Measurements from ENCODE around the gene FTO.

FTO gene

GRCh38 chr16:53712065-53712464 lies 8.1 kb downstream of the FTO start:
- FAIRE-seq, result no peak

GRCh38 chr16:53713403-53714204 lies 9.6 kb downstream of the FTO start:
- FAIRE-seq, result no peak

GRCh38 chr16:53714205-53715022 lies 10.5 kb downstream of the FTO start:
- FAIRE-seq, result no peak

- no peak for FAIRE-seq
These were observed 11.0 kb downstream of the FTO start for GRCh38 chr16:53715023-53715384.

GRCh38 chr16:53717577-53717976 lies 13.6 kb downstream of the FTO start:
- FAIRE-seq, result no peak

- FAIRE-seq, result no peak
These were observed 17.1 kb downstream of the FTO start for GRCh38 chr16:53721017-53721416.

GRCh38 chr16:53726625-53727024 lies 22.7 kb downstream of the FTO start:
- no peak for FAIRE-seq

- no peak for FAIRE-seq
These were observed 26.7 kb downstream of the FTO start for GRCh38 chr16:53730693-53731092.

- FAIRE-seq, result no peak
These were observed 28.5 kb downstream of the FTO start for GRCh38 chr16:53732296-53732929.

- FAIRE-seq, result no peak
These were observed 31.0 kb downstream of the FTO start for GRCh38 chr16:53734908-53735307.

- no peak for FAIRE-seq
These were observed 32.3 kb downstream of the FTO start for GRCh38 chr16:53736297-53736696.

GRCh38 chr16:53737552-53737951 lies 33.6 kb downstream of the FTO start:
- FAIRE-seq, result no peak

GRCh38 chr16:53740476-53740875 lies 36.5 kb downstream of the FTO start:
- FAIRE-seq, result no peak

GRCh38 chr16:53740933-53741531 lies 37.1 kb downstream of the FTO start:
- FAIRE-seq, result no peak

- FAIRE-seq, result no peak
These were observed 37.6 kb downstream of the FTO start for GRCh38 chr16:53741546-53741945.

- no peak for FAIRE-seq
These were observed 39.2 kb downstream of the FTO start for GRCh38 chr16:53743149-53743566.

GRCh38 chr16:53744449-53744848 lies 40.5 kb downstream of the FTO start:
- no peak for FAIRE-seq

GRCh38 chr16:53745086-53745485 lies 41.1 kb downstream of the FTO start:
- no peak for FAIRE-seq

- no peak for FAIRE-seq
These were observed 41.9 kb downstream of the FTO start for GRCh38 chr16:53745753-53746266.

GRCh38 chr16:53752560-53752959 lies 48.6 kb downstream of the FTO start:
- no peak for FAIRE-seq

GRCh38 chr16:53753431-53753830 lies 49.5 kb downstream of the FTO start:
- FAIRE-seq, result no peak

- no peak for FAIRE-seq
These were observed 51.3 kb downstream of the FTO start for GRCh38 chr16:53755026-53755910.
